Epithelial cell of proximal tubule (primary cell): ENCODE measurements around the gene GRM4. TPM values are rescaled to one million over a fixed set of nuclear protein-coding genes. Genes with fewer than 3 reads are reported as not detected.

Experiments
- DNase-seq: peaks from one replicate; pipeline ENCODE4 v3.0.0-alpha.2; 2011; ENCODE audit warnings: low read depth
- H3K4me3 ChIP-seq: 2 replicates; pipeline ENCODE4 v1.5.1; 2011; ENCODE audit warnings: low read depth, mild to moderate bottlenecking, low read length
- total RNA-seq: library from RNA; depleted of rRNA; stranded (reverse); fragments of >200 nt; gene quantifications from 2 replicates; pipeline ENCODE4 v1.2.3, GENCODE V29; 2015
- TF ChIP-seq, protein P1 (sequence below): conservative IDR thresholded peaks from 2 replicates; pipeline ENCODE4 v1.5.1; 2012; ENCODE audit warnings: low read depth, mild to moderate bottlenecking, low read length

The GRM4 gene
- total RNA-seq, 1 donor from 2014 or later, result not detected

GRCh38 chr6:34084591-34085290 lies 61.1 kb downstream of the GRM4 start:
- no peak for DNase-seq
- TF ChIP-seq, protein P1, sequence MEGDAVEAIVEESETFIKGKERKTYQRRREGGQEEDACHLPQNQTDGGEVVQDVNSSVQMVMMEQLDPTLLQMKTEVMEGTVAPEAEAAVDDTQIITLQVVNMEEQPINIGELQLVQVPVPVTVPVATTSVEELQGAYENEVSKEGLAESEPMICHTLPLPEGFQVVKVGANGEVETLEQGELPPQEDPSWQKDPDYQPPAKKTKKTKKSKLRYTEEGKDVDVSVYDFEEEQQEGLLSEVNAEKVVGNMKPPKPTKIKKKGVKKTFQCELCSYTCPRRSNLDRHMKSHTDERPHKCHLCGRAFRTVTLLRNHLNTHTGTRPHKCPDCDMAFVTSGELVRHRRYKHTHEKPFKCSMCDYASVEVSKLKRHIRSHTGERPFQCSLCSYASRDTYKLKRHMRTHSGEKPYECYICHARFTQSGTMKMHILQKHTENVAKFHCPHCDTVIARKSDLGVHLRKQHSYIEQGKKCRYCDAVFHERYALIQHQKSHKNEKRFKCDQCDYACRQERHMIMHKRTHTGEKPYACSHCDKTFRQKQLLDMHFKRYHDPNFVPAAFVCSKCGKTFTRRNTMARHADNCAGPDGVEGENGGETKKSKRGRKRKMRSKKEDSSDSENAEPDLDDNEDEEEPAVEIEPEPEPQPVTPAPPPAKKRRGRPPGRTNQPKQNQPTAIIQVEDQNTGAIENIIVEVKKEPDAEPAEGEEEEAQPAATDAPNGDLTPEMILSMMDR, result no peak
- no peak overlapping the region for H3K4me3 ChIP-seq

DNA sequence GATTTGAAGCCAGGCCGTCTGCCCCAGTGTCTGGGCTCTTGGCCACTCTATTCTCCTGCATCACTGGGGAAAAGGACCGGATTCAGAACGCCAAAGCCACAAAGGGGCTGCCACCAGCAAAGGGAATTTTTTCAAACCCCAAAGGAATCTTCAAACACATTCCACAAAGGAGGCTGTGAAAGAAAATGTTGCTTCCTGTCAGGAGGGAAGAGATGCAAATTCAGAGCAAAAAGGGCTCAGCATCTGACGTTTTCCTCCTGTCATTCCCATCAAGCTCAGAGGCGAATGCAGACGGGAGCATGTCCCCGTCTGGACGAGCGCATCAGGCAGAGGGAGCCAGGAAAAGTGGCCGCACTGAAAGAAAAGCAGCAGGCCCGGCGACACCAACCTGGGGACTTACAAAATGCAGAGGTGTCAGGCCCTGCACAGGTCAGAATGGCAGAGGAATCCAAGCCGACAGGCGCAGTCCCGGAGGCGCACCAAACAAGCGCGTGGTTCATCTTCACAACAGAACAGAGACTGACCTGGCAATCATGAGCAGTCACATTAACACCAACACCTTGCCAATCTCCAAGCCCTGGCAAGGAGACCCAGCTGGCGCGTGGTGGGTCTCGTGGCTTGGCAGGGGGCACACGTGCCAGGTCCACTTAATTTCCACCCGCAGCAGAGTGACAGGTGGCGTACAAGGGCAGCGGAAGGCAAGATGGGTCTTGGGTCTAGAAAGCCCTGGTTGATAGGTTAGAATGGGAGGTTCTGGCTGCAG lies 62.8 kb downstream of the GRM4 start:
- TF ChIP-seq, protein P1, result no peak
- H3K4me3 ChIP-seq, result no peak overlapping the region
- DNase-seq, result no peak

- TF ChIP-seq, protein P1, result no peak
These were observed 63.5 kb downstream of the GRM4 start for GRCh38 chr6:34082348-34082747.

GRCh38 chr6:34080357-34080756 lies 65.5 kb downstream of the GRM4 start:
- DNase-seq, result no peak
- no peak overlapping the region for H3K4me3 ChIP-seq
- TF ChIP-seq, protein P1, result no peak

More at GRCh38 chr6:34082348-34082747, 63.5 kb downstream of the GRM4 start:
- no peak overlapping the region for H3K4me3 ChIP-seq
- no peak for DNase-seq

DNA sequence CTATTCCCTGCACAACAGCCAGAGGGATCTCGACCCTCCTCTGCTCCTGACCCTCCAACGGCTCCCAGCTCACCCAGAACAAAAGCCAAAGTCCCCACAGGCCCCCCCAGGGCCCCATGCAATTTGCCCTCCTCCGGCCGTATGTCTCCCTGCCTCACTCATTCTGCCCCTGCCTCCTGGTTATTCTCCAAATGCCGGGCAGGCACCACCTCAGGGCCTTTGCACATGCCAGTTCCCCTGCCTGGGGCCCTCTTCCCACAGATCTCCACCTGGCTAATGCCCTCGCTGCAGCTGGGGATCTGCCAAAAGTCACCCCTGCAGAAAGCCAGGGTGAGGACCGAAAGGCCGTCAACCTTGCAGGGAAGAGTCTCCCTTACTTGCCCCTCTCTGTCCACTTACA lies 66.0 kb downstream of the GRM4 start:
- TF ChIP-seq, protein P1, result no peak
- DNase-seq, result no peak
- H3K4me3 ChIP-seq, result no peak overlapping the region

DNA sequence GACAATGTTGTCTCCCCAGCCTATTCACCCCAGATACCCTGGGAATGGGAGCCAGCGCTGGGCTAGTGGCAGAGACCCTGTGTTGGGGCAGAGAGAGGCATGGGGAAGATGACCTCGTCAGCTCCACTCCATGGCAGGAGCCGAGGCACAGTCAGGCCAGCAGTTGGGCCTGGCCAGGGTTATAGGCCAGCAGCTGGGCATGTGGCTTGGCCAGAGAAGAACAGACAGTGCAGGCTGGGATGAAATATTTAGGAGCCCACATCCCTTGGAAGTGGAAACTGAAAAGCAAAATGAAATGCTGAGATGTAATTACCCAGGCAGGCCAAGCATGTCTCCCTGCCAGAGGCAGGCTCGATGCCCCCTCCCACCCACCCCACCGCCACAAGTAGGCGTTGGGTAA lies 70.0 kb downstream of the GRM4 start:
- TF ChIP-seq, protein P1, result no peak

More for the DNA sequence above, 70.0 kb downstream of the GRM4 start:
- DNase-seq, result no peak
- no peak overlapping the region for H3K4me3 ChIP-seq
